ENCODE measurements around the gene NOPCHAP1. TPM values are rescaled to one million over a fixed set of nuclear protein-coding genes. Genes with fewer than 3 reads are reported as not detected.

NOPCHAP1 gene, protein sequence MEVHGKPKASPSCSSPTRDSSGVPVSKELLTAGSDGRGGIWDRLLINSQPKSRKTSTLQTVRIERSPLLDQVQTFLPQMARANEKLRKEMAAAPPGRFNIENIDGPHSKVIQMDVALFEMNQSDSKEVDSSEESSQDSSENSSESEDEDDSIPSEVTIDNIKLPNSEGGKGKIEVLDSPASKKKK
- total RNA-seq, result 7.3 and 8.8 TPM in 2 replicates

DNA sequence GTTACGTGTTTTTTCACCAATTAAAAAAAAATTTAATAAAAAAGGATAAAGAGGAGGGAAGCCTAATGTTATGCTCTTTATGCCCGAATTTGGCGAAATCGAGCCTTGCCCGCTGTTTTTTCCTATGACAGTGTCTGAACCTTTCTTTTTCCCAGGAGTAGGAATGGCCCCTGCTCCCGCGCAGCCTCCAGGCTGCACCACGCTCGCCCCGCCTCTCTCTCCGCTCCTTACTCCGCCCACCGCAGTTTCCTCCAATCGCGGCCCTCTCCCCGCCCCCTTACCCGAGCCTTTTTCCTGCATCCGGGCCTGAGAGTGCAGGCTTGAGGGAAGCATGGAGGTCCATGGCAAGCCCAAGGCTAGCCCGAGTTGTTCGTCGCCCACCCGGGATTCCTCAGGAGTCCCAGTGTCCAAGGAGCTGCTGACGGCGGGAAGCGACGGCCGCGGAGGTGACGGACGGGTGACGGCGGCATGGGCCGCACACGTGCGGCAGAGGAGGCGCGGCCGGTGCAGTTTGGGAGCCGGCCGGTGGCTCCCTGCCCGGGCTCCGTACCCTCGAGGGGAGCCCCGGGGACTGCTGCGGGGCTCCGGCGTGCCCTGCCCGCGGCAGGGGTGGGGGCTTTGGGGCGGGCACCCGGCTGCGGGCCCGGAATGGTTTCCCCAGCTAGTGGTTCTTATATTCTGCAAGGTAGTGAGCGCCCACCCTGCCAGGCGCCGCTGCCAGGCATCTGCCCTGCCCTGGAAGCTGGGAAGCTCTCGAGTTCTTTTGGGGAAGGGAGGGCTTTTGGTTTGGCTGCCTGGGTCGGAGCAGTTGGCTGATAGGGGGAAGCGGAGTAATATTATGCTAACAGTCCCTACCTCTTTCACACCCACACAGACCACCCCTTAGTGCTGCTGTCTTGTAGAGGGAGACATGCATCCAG, at the start of gene NOPCHAP1:
NOPCHAP1 (plus strand) TSS at position 295 of the 920 bp plus-strand sequence; CDS start at position 332, 37 bp downstream.

DNA sequence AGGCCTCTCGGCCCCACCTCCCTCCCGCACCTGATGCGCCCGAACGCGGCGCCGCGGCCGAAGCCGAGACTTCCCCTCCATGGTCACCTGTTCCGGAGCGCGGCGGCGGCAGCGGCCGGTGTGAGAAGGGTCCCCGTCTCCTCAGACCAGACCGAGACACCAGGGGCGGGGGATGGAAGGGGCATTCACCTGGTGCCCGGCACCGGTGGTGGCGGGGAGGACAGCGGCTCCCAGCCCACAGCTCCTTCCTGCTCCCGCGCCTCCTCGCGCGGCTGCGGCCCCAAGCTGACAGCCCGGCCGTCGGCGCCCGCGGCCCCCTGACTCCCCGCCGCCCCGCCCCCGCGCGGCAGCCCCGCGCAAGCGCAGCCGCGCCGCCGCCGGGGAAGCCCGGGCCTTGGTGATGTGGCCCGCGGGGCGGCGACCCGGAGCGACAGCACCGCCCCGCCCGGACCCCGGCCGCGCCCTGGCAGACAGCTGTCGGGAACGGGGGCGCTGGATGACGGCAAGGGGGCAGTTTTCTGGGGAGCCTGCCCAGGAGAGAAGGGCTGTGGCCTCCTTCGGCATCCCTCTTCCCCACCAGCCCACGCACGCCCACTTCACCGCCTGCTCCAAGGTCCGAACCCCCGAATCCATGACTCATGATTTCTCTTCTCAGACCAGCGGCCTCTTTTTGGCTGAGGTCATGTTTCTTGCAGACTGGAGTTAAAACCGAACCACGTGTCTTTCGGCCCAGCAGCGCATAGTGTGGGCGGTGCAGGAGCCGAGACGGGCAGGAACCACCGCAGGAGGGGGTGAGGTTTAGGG, 27.9 kb upstream of the NOPCHAP1 start, which contains the start of gene SLC41A2:
SLC41A2 (minus strand) TSS at position 290 of the 804 bp plus-strand sequence. CDS start 29,763 bp downstream, outside the sequence.

Other genes with a start within 250 kb of the NOPCHAP1 start
- 11.7 and 14.7 TPM in 2 replicates for gene SLC41A2, start 28.0 kb upstream of the NOPCHAP1 start, total RNA-seq
- gene ALDH1L2, start 98.1 kb downstream of the NOPCHAP1 start, total RNA-seq, result 18.4 and 21.1 TPM in 2 replicates
- gene WASHC4, start 121.4 kb downstream of the NOPCHAP1 start, total RNA-seq, result 70.5 and 83.1 TPM in 2 replicates
- 34.5 and 37.9 TPM in 2 replicates for gene APPL2, start 249.9 kb downstream of the NOPCHAP1 start, total RNA-seq